SK-N-MC (cell line): ENCODE data around the gene ULK3.

ENCODE experiments used
- DNase-seq: peaks from one replicate; pipeline ENCODE4 v3.0.0-alpha.2; 2011; ENCODE audit warnings: low read depth, low spot score
- H3K27ac ChIP-seq: fragments of 200-600 bp; sonication (generic); 2 replicates; pipeline ENCODE4 v1.5.1; 2016; ENCODE audit warnings: mixed run types
- H3K36me3 ChIP-seq: fragments of 200-600 bp; sonication (generic); 2 replicates; pipeline ENCODE4 v1.6.1; 2017; ENCODE audit warnings: antibody characterized with exemption, low read length, mixed read lengths; ENCODE audit not compliant: insufficient read depth
- H3K4me3 ChIP-seq: fragments of 200-600 bp; sonication (generic); 2 replicates; pipeline ENCODE4 v1.5.1; 2016
- H3K9ac ChIP-seq: fragments of 200-600 bp; sonication (generic); 2 replicates; pipeline ENCODE4 v1.8.0; 2017; ENCODE audit warnings: mixed run types, mixed read lengths; ENCODE audit not compliant: insufficient read length
- H3K9me3 ChIP-seq: fragments of 200-600 bp; sonication (generic); 2 replicates; pipeline ENCODE4 v1.6.1; 2017; ENCODE audit warnings: low read depth, mild to moderate bottlenecking, antibody characterized with exemption, low read length, moderate library complexity, mixed read lengths
- EZH2 ChIP-seq: fragments of 200-600 bp; sonication (generic); IDR thresholded peaks from one replicate; pipeline ENCODE4 v1.6.1; 2017; ENCODE audit warnings: antibody characterized with exemption
- FOXP2 ChIP-seq: optimal IDR thresholded peaks from 2 replicates; pipeline ENCODE3; 2011; ENCODE audit warnings: mild to moderate bottlenecking, moderate library complexity; ENCODE audit not compliant: insufficient read depth; ENCODE audit errors: extremely low read length, control extremely low read depth
- POLR2AphosphoS5 ChIP-seq: IDR thresholded peaks from 2 replicates; pipeline ENCODE4 v1.6.1; 2012; ENCODE audit warnings: mild to moderate bottlenecking, low read depth, low read length, borderline replicate concordance

Gene ULK3

GRCh38 chr15:74870436-74871215 lies 27.7 kb upstream of the ULK3 start:
- Histone ChIP-seq H3K27ac (peak overlapping the region; percentile 96), H3K4me3 (peak overlapping the region; percentile 64), H3K36me3 (peaks cover 25% of the 10 kb centered on the region), H3K9ac (peak overlapping the region; percentile 61), H3K9me3 (no peaks in the 10 kb centered on the region)
- TF ChIP-seq EZH2 (no peak), FOXP2 (no peak), POLR2AphosphoS5 (0 out of 2 replicates have a peak, but pooled peaks have one; percentile 27)
- no peak for DNase-seq

GRCh38 chr15:74869726-74870407 lies 26.9 kb upstream of the ULK3 start:
- Histone ChIP-seq H3K4me3 (peak overlapping the region; percentile 64), H3K36me3 (peaks cover 25% of the 10 kb centered on the region), H3K9ac (peak overlapping the region; percentile 61), H3K9me3 (no peaks in the 10 kb centered on the region), H3K27ac (peak overlapping the region; percentile 96)
- TF ChIP-seq POLR2AphosphoS5 (no peak), FOXP2 (no peak), EZH2 (no peak)
- no peak for DNase-seq

GRCh38 chr15:74869372-74869725 lies 26.4 kb upstream of the ULK3 start:
- Histone ChIP-seq H3K9ac (peak overlapping the region; percentile 8), H3K9me3 (no peaks in the 10 kb centered on the region), H3K4me3 (peak overlapping the region; percentile 64), H3K27ac (peak overlapping the region; percentile 96), H3K36me3 (peaks cover 25% of the 10 kb centered on the region)
- no peak for DNase-seq
- TF ChIP-seq FOXP2 (no peak), EZH2 (no peak), POLR2AphosphoS5 (no peak)

- no peak for DNase-seq
Observed at GRCh38 chr15:74868059-74868458, 25.1 kb upstream of the ULK3 start.

GRCh38 chr15:74867466-74868038 lies 24.6 kb upstream of the ULK3 start:
- Histone ChIP-seq H3K9me3 (no peaks in the 10 kb centered on the region), H3K9ac (no peak overlapping the region), H3K27ac (peak overlapping the region; percentile 96), H3K36me3 (peaks cover 25% of the 10 kb centered on the region), H3K4me3 (no peak overlapping the region)
- TF ChIP-seq POLR2AphosphoS5, result no peak
- TF ChIP-seq FOXP2, result no peak
- no peak for TF ChIP-seq EZH2
- DNase-seq, result no peak

More at GRCh38 chr15:74868059-74868458, 25.1 kb upstream of the ULK3 start:
- Histone ChIP-seq H3K27ac (peak overlapping the region; percentile 96), H3K4me3 (no peak overlapping the region), H3K9ac (no peak overlapping the region), H3K9me3 (no peaks in the 10 kb centered on the region), H3K36me3 (peaks cover 25% of the 10 kb centered on the region)
- no peak for TF ChIP-seq FOXP2
- no peak for TF ChIP-seq EZH2
- TF ChIP-seq POLR2AphosphoS5, result no peak; the same call in 1 of the 2 replicates

- Histone ChIP-seq H3K4me3 (no peak overlapping the region), H3K9ac (peak overlapping the region; percentile 32), H3K36me3 (peaks cover 25% of the 10 kb centered on the region), H3K9me3 (no peaks in the 10 kb centered on the region), H3K27ac (peak overlapping the region; percentile 96)
- peak; percentile 80 for DNase-seq
- peak; percentile 13; the same call in 1 of the 2 replicates for TF ChIP-seq POLR2AphosphoS5
- no peak for TF ChIP-seq EZH2
Observed at GRCh38 chr15:74866090-74866489, 23.1 kb upstream of the ULK3 start.

GRCh38 chr15:74865316-74865715 lies 22.4 kb upstream of the ULK3 start:
- TF ChIP-seq EZH2 (no peak), FOXP2 (no peak), POLR2AphosphoS5 (no peak)
- Histone ChIP-seq H3K36me3 (peaks cover 25% of the 10 kb centered on the region), H3K9me3 (no peaks in the 10 kb centered on the region), H3K27ac (peak overlapping the region; percentile 96), H3K4me3 (no peak overlapping the region), H3K9ac (no peak overlapping the region)
- DNase-seq, result no peak

GRCh38 chr15:74864296-74864695 lies 21.3 kb upstream of the ULK3 start:
- no peak overlapping the region for H3K4me3 ChIP-seq
- TF ChIP-seq EZH2 (no peak), FOXP2 (no peak), POLR2AphosphoS5 (no peak)
- no peak for DNase-seq
- no peak overlapping the region for H3K9ac ChIP-seq
- no peaks in the 10 kb centered on the region for H3K9me3 ChIP-seq
- peak overlapping the region; percentile 54 for H3K27ac ChIP-seq
- H3K36me3 ChIP-seq, result peaks cover 20% of the 10 kb centered on the region
